ENCODE data around the gene EFNA5. TPM values are rescaled to one million over a fixed set of nuclear protein-coding genes. Genes with fewer than 3 reads are reported as not detected.

The EFNA5 gene
- total RNA-seq, 1 donor from 2014 or later, result 0.23 TPM

- intact Hi-C loops (cut with micrococcal nuclease), result no loop called here
Observed at GRCh38 chr5:107529618-107530017, 141.1 kb downstream of the EFNA5 start.

GRCh38 chr5:107526270-107526937, 144.3 kb downstream of the EFNA5 start:
- intact Hi-C loops (cut with micrococcal nuclease), result no loop called here

DNA sequence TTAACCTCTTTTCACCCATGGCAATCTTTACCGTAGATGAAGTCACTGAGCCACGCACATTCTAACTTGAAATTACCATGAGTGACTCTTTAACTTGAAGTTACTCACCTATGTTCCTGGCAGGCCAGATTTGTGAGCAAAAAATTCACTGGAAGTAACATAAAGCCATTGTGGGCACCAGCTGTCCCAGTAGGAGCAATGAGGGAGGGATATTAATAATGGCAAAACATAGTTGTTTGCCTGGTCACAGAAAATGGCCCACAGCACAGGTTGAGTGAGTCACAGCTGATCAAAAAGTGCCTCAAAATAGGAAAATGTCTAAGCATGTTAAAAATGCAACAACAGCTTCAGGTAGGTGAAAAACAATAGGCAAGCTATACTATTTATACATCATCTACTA, 146.6 kb downstream of the EFNA5 start:
- intact Hi-C loops (cut with micrococcal nuclease), result no loop called here

GRCh38 chr5:107523029-107523680, 147.6 kb downstream of the EFNA5 start:
- intact Hi-C loops (cut with micrococcal nuclease), result no loop called here

- intact Hi-C loops (cut with micrococcal nuclease), result no loop called here
Observed at GRCh38 chr5:107522456-107522855, 148.3 kb downstream of the EFNA5 start.

GRCh38 chr5:107519900-107520354, 150.8 kb downstream of the EFNA5 start:
- intact Hi-C loops (cut with micrococcal nuclease), result no loop called here

GRCh38 chr5:107518616-107519015, 152.1 kb downstream of the EFNA5 start:
- intact Hi-C loops (cut with micrococcal nuclease), result no loop called here

DNA sequence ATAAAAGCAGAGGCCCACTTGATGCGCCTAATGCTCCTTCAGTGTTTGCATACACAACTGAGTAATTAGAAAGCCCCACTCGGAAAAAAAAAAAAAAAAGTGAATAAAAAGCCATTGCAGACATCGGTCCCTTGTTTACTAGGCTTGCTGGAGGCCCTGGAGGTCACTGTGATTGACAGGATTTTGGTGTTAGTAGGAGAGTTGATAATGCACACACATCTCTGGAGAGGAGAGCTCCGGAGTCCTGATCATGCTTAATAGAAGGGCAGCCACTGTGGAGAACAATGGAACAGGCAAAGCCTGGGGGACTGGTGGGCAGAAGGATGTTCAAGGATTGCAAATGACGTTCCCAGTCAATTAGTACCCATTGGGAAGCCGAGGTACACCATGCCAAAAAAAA, 152.5 kb downstream of the EFNA5 start:
- intact Hi-C loops (cut with micrococcal nuclease), result no loop called here

GRCh38 chr5:107517185-107518033, 153.3 kb downstream of the EFNA5 start:
- intact Hi-C loops (cut with micrococcal nuclease), result no loop called here

GRCh38 chr5:107516452-107517184, 154.1 kb downstream of the EFNA5 start:
- intact Hi-C loops (cut with micrococcal nuclease), result no loop called here

DNA sequence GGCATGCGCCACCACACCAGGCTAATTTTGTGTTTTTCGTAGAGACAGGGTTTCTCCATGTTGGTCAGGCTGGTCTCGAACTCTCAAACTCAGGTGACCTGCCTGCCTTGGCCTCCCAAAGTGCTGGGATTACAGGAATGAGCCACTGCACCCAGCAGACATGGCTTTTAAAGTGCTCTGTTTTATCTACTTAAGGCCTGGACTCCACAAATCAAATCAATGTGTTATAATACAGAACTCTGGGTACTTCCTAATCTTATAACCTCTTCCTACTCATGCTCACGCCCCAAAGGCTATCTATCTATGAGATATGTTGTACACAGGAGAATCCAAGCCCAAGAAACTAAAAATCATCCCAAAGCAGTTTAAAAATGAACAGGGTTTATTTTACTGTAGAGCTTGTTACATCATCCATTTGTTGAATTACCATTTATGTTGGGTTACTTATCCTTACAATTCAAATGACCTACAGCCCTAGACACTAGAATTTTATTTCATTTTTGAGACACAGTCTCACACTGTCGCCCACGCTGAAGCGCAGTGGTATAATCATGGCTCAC, 155.1 kb downstream of the EFNA5 start:
- intact Hi-C loops (cut with micrococcal nuclease), result no loop called here

DNA sequence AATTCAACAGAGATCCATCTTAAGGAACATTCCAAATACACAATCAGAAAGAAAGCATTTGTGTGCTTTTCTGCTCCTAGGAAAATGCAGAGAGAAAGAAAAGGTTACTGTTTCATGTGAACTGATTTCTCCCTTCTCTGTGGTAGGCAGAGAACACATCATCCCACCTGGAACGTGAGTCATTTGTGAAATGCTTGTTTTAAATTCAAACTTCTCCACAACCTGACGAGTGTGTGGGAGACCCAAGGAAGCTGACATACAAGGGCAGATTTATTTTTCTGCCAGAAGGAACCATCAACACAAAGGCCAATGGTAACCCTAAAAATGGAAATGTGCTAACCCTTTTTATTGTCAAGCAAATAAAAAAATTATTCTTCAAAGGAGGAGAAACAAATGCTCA, 156.4 kb downstream of the EFNA5 start:
- intact Hi-C loops (cut with micrococcal nuclease), result no loop called here

DNA sequence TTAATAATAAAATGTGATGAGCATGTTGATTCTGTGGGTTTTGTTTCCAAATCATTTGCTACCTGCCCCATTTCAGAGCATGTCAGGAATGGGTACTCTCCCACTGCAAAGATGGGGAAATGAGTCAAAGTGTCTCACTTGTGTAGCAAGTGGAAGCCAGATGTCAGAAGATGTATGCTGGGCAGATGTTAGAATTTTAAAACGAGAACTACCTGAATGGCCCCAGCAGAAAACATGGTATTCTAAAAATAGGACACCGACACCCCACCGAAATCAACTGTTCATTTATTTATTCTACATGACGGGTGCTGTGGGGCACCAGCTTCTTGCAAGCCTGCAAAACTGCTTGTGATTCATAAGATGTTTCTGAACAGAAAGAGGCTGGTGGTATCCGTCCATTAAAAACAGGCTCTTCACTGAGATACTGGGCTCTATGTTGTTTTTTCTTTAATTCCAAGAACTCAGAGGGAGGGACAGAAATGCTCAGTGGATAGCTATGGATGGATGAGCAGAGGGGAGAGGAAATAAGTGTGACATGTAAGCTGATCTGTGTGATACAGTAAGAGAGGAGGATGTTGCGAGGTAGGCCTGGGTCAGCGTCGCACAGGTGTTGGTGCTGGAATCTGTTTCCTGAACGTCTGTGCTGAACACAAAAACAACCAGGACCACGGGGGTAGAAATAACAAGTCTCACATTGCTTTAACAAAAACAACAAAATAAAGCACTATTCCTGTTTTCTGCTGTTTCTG, 157.2 kb downstream of the EFNA5 start:
- intact Hi-C loops (cut with micrococcal nuclease), result no loop called here

DNA sequence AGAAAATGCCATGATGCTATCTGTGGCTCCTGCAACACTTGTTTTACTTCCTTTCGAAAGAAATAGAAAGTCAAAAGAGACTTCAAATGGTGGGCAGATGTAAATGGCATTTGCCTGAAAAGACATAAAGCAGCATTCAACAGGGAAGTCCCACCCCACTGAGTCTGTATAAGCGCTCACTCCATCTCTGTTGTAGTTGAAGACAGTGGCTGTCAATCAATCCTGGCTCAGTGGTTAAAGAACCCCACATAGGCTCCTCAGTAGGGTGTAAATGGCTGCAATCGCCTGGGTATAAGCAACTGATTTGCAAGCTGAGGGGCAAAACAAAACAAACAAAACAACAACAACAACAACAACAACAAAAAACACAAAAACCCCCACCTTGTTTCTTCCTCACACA, 158.7 kb downstream of the EFNA5 start:
- intact Hi-C loops (cut with micrococcal nuclease), result no loop called here

DNA sequence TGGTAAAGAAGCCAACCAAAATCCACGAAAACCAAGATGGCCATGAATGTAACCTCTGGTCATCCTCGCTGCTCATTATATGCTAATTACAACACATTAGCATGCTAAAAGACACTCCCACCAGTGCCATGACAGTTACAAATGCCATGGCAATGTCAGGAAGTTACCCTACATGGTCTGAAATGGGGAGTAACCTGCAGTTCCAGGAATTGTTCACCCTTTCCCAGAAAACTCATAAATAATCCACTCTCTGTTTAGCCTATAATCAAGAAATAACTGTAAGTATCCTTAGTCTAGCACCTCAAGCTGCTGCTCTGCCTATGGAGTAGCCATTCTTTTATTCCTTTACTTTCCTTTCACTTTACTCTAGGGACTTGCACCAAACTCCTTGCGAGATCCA, 160.6 kb downstream of the EFNA5 start:
- intact Hi-C loops (cut with micrococcal nuclease), result no loop called here

DNA sequence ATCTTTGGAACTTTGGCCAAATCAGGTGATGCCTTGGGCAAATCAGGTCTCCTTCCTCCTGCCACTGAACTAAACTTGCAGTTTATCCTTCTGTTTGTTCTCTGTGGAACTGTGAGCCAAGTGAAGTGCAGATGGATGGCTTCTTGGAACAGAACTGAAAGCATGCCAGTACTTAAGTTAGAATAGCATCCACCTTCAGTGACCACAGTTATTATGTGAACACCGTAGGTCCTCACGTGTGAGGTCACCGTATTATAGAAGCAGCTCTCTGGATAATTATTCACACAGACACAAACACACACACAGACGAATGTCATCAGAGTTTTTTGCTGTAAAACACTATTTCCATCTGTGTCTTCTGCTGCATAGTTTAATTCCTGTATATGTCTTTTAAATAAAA, 162.6 kb downstream of the EFNA5 start:
- intact Hi-C loops (cut with micrococcal nuclease), result loop anchor here (10.0 kb wide), 1 partner anchor 123 kb away; no protein-coding TSS in a partner anchor

DNA sequence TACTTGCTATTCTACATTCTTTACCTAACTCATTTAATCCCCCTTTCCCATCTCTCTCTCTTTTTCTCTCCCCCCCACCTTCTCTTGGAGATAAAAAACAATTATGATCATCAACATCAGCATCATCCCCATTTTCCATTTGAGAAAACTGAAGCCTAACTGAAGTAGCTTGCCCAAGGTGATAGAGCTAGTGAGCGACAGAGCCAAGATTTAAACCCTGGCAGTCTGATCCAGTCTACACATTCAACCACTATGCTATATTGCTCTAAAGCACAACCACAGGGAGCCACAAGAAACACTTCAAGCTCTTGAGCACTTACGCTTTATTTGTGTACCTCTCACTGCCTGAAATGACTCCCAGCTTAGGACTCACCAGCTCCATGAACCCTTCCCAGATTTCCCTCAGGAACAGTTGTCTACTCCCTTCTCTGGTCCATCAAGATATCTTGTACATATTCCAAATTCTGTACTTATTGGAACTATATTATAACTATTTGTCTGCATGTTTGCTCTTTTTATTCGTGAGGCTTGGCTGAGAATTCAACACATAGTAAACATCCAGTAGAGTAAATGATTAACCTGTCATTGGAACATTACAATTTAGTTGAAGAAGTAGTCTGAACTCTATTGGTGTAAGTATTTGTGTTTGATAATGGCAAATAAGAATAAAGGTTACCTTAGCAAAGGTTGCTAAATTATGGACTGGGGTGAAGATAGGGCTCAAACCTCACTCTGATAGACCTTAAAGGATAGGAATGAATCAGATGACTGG, 164.8 kb downstream of the EFNA5 start:
- intact Hi-C loops (cut with micrococcal nuclease), result loop anchor here (10.0 kb wide), 1 partner anchor 121 kb away; no protein-coding TSS in a partner anchor

GRCh38 chr5:107504424-107504823, 166.3 kb downstream of the EFNA5 start:
- intact Hi-C loops (cut with micrococcal nuclease), result loop anchor here (5.0 to 10.0 kb wide), 2 partner anchors 68 to 120 kb away; no protein-coding TSS in a partner anchor

- intact Hi-C loops (cut with micrococcal nuclease), result loop anchor here (2.0 to 10.0 kb wide), 3 partner anchors 16 to 118 kb away; no protein-coding TSS in a partner anchor
Observed at GRCh38 chr5:107502676-107503060, 168.1 kb downstream of the EFNA5 start.

All from T-helper 2 cell treated with Interferon-gamma antibody and Interleukin-4, amounts not matched to agents 100 ng/mL and 5 ng/mL, for 36 hours (primary cell).